HG03064 (cell line): ENCODE results near the gene TRPM2.
"Not testable (repeated sequence)": the region's sequence is repeated elsewhere in the genome, so short reads cannot be mapped to it uniquely, and the experiment has no call there.

Experiments
- ATAC-seq: cut with Tn5 transposase; IDR thresholded peaks from one replicate; pipeline ENCODE4 v1.9.1; 2021; ENCODE audit warnings: low read depth; ENCODE audit not compliant: unreplicated experiment

TRPM2 gene

GRCh38 chr21:44475266-44475845, 121.9 kb downstream of the TRPM2 start:
- ATAC-seq: no peak

- ATAC-seq: no peak
Observed at GRCh38 chr21:44477131-44477530, 123.7 kb downstream of the TRPM2 start.

GRCh38 chr21:44477712-44478111, 124.3 kb downstream of the TRPM2 start:
- ATAC-seq: no peak

GRCh38 chr21:44478124-44478800, 124.8 kb downstream of the TRPM2 start:
- no peak for ATAC-seq

GRCh38 chr21:44478801-44479167, 125.4 kb downstream of the TRPM2 start:
- no peak for ATAC-seq

GRCh38 chr21:44479556-44480199, 126.3 kb downstream of the TRPM2 start:
- not testable (repeated sequence) for ATAC-seq

- no peak for ATAC-seq
Observed at GRCh38 chr21:44480200-44481053, 127.0 kb downstream of the TRPM2 start.

GRCh38 chr21:44482581-44483287, 129.3 kb downstream of the TRPM2 start:
- no peak for ATAC-seq

- ATAC-seq: no peak
Observed at GRCh38 chr21:44483288-44484237, 130.1 kb downstream of the TRPM2 start.

GRCh38 chr21:44484498-44485253, 131.3 kb downstream of the TRPM2 start:
- ATAC-seq: no peak

GRCh38 chr21:44485254-44485793, 131.9 kb downstream of the TRPM2 start:
- ATAC-seq: no peak

GRCh38 chr21:44485796-44486195, 132.4 kb downstream of the TRPM2 start:
- ATAC-seq: no peak

GRCh38 chr21:44486302-44486701, 132.9 kb downstream of the TRPM2 start:
- no peak for ATAC-seq

- no peak for ATAC-seq
Observed at GRCh38 chr21:44487831-44488230, 134.4 kb downstream of the TRPM2 start.

- no peak for ATAC-seq
Observed at GRCh38 chr21:44489962-44490361, 136.5 kb downstream of the TRPM2 start.

GRCh38 chr21:44490405-44490804, 137.0 kb downstream of the TRPM2 start:
- no peak for ATAC-seq

- no peak for ATAC-seq
Observed at GRCh38 chr21:44490816-44491215, 137.4 kb downstream of the TRPM2 start.
